GM23338 (cell line): ENCODE measurements around the gene ABCA7. TPM values are rescaled to one million over a fixed set of nuclear protein-coding genes. Genes with fewer than 3 reads are reported as not detected.

Source experiments
- ATAC-seq: fragments of 200-7000 bp; cut with Tn5 transposase; 3 replicates; pipeline ENCODE4 v1.9.1; 2020
- DNase-seq: peaks from one replicate; pipeline ENCODE4 v3.0.0-alpha.2; 2015; ENCODE audit warnings: low spot score
- H2AFZ ChIP-seq: fragments of 200-600 bp; sonication (generic); 2 replicates; pipeline ENCODE4 v1.8.0; 2016; ENCODE audit warnings: antibody characterized with exemption, mild to moderate bottlenecking, moderate library complexity
- H3F3A ChIP-seq: fragments of 200-600 bp; sonication (generic); replicated peaks from 2 replicates; pipeline ENCODE4 v1.8.0; 2017; ENCODE audit warnings: antibody characterized with exemption, mixed run types, low read depth
- H3K27ac ChIP-seq: fragments of 200-600 bp; sonication (generic); 2 replicates; pipeline ENCODE4 v1.6.1; 2016; ENCODE audit warnings: low read depth
- H3K27me3 ChIP-seq: fragments of 200-600 bp; sonication (generic); 2 replicates; pipeline ENCODE4 v1.8.0; 2016; ENCODE audit warnings: mild to moderate bottlenecking, mixed run types, moderate library complexity; ENCODE audit not compliant: insufficient read depth
- H3K36me3 ChIP-seq: fragments of 200-600 bp; sonication (generic); 2 replicates; pipeline ENCODE4 v1.8.0; 2016; ENCODE audit warnings: mild to moderate bottlenecking; ENCODE audit not compliant: insufficient read depth
- H3K4me1 ChIP-seq: fragments of 200-600 bp; sonication (generic); 2 replicates; pipeline ENCODE4 v1.8.0; 2016; ENCODE audit warnings: mild to moderate bottlenecking, moderate library complexity; ENCODE audit not compliant: insufficient read depth
- H3K4me2 ChIP-seq: fragments of 200-600 bp; sonication (generic); 2 replicates; pipeline ENCODE4 v1.7.1; 2017; ENCODE audit warnings: mixed run types
- H3K4me3 ChIP-seq: fragments of 200-600 bp; sonication (generic); 2 replicates; pipeline ENCODE4 v1.6.1; 2016; ENCODE audit warnings: mixed run types
- H3K79me2 ChIP-seq: fragments of 200-600 bp; sonication (generic); replicated peaks from 2 replicates; pipeline ENCODE4 v1.8.0; 2017; ENCODE audit warnings: mild to moderate bottlenecking; ENCODE audit not compliant: insufficient read depth
- H3K9me2 ChIP-seq: fragments of 200-600 bp; sonication (generic); 2 replicates; pipeline ENCODE4 v1.8.0; 2017; ENCODE audit not compliant: insufficient read depth
- H4K20me1 ChIP-seq: fragments of 200-600 bp; sonication (generic); replicated peaks from 2 replicates; pipeline ENCODE4 v1.8.0; 2017; ENCODE audit warnings: mild to moderate bottlenecking; ENCODE audit not compliant: insufficient read depth
- H3K27ac Mint-ChIP-seq: 2 replicates; pipeline ENCODE4 v1.8.0; 2020; ENCODE audit warnings: inconsistent platforms, mild to moderate bottlenecking, moderate library complexity, mixed read lengths
- H3K27me3 Mint-ChIP-seq: 3 replicates; pipeline ENCODE4 v1.8.0; 2022; ENCODE audit warnings: low read depth, mild to moderate bottlenecking, moderate library complexity, mixed read lengths, inconsistent platforms; ENCODE audit not compliant: insufficient read depth, poor library complexity
- H3K36me3 Mint-ChIP-seq: 3 replicates; pipeline ENCODE4 v1.8.0; 2021; ENCODE audit warnings: low read depth, mild to moderate bottlenecking, inconsistent platforms, moderate library complexity, mixed read lengths
- H3K4me1 Mint-ChIP-seq: 3 replicates; pipeline ENCODE4 v1.8.0; 2020; ENCODE audit warnings: mild to moderate bottlenecking, inconsistent platforms, mixed read lengths
- H3K4me3 Mint-ChIP-seq: 3 replicates; pipeline ENCODE4 v1.8.0; 2021; ENCODE audit warnings: moderate library complexity, mild to moderate bottlenecking, inconsistent platforms, mixed read lengths
- H3K9me3 Mint-ChIP-seq: 3 replicates; pipeline ENCODE4 v1.8.0; 2020; ENCODE audit warnings: moderate library complexity, mild to moderate bottlenecking, inconsistent platforms, mixed read lengths
- CREB1 ChIP-seq: fragments of 250-450 bp; sonication (Bioruptor Pico); IDR thresholded peaks from 2 replicates; pipeline ENCODE4 v1.5.0; 2020; ENCODE audit warnings: low read depth, mild to moderate bottlenecking, moderate library complexity
- ETS1 ChIP-seq: IDR thresholded peaks from 2 replicates; pipeline ENCODE4 v1.6.1; 2016; ENCODE audit warnings: antibody characterized with exemption
- EZH2 ChIP-seq: fragments of 200-600 bp; sonication (generic); IDR thresholded peaks from one replicate; pipeline ENCODE4 v1.8.0; 2017; ENCODE audit warnings: antibody characterized with exemption, mild to moderate bottlenecking, low read depth; ENCODE audit not compliant: unreplicated experiment
- EZH2phosphoT487 ChIP-seq: fragments of 200-600 bp; sonication (generic); IDR thresholded peaks from one replicate; pipeline ENCODE4 v1.8.1; 2018; ENCODE audit warnings: antibody characterized with exemption; ENCODE audit not compliant: unreplicated experiment
- NANOG ChIP-seq: IDR thresholded peaks from 2 replicates; pipeline ENCODE4 v1.6.1; 2016; ENCODE audit warnings: antibody characterized with exemption, borderline replicate concordance
- POLR2AphosphoS5 ChIP-seq: IDR thresholded peaks from 2 replicates; pipeline ENCODE4 v1.6.1; 2016; ENCODE audit warnings: antibody characterized with exemption, low read depth
- STAT1 ChIP-seq: IDR thresholded peaks from one replicate; pipeline ENCODE4 v1.6.1; 2016; ENCODE audit warnings: antibody characterized with exemption; ENCODE audit not compliant: unreplicated experiment
- ZNF331 ChIP-seq: fragments of 250-450 bp; sonication (Bioruptor Pico); IDR thresholded peaks from 2 replicates; pipeline ENCODE4 v1.5.0; 2020; ENCODE audit warnings: low read depth, mild to moderate bottlenecking, moderate library complexity
- polyA plus RNA-seq: library from polyadenylated mRNA; unstranded; fragments of >200 nt; fragmentation: Nextera tagmentation; extraction: Ambion mirVana; gene quantifications from 2 replicates; pipeline ENCODE4 v1.2.1, GENCODE V29; 2016
- total RNA-seq: library from RNA; depleted of rRNA; stranded (reverse); fragments of >200 nt; shearing (Covaris generic); gene quantifications from 2 replicates; pipeline ENCODE4 v1.2.3, GENCODE V29; 2014
- TF ChIP-seq, protein P1 (sequence below): IDR thresholded peaks from one replicate; pipeline ENCODE4 v1.6.1; 2018; ENCODE audit warnings: antibody characterized with exemption; ENCODE audit not compliant: unreplicated experiment
- TF ChIP-seq, protein P2 (sequence below): fragments of 250-450 bp; sonication (Bioruptor Pico); IDR thresholded peaks from 2 replicates; pipeline ENCODE4 v1.5.0; 2020; ENCODE audit warnings: mild to moderate bottlenecking, moderate library complexity

The ABCA7 gene
- total and polyA plus RNA-seq, 2 experiments from 2014 or later, result 22.2 to 27.4 TPM

- TF ChIP-seq, protein P1, sequence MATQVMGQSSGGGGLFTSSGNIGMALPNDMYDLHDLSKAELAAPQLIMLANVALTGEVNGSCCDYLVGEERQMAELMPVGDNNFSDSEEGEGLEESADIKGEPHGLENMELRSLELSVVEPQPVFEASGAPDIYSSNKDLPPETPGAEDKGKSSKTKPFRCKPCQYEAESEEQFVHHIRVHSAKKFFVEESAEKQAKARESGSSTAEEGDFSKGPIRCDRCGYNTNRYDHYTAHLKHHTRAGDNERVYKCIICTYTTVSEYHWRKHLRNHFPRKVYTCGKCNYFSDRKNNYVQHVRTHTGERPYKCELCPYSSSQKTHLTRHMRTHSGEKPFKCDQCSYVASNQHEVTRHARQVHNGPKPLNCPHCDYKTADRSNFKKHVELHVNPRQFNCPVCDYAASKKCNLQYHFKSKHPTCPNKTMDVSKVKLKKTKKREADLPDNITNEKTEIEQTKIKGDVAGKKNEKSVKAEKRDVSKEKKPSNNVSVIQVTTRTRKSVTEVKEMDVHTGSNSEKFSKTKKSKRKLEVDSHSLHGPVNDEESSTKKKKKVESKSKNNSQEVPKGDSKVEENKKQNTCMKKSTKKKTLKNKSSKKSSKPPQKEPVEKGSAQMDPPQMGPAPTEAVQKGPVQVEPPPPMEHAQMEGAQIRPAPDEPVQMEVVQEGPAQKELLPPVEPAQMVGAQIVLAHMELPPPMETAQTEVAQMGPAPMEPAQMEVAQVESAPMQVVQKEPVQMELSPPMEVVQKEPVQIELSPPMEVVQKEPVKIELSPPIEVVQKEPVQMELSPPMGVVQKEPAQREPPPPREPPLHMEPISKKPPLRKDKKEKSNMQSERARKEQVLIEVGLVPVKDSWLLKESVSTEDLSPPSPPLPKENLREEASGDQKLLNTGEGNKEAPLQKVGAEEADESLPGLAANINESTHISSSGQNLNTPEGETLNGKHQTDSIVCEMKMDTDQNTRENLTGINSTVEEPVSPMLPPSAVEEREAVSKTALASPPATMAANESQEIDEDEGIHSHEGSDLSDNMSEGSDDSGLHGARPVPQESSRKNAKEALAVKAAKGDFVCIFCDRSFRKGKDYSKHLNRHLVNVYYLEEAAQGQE, result no peak
Observed at GRCh38 chr19:1093811-1094553, 54.1 kb downstream of the ABCA7 start (continued).

DNA sequence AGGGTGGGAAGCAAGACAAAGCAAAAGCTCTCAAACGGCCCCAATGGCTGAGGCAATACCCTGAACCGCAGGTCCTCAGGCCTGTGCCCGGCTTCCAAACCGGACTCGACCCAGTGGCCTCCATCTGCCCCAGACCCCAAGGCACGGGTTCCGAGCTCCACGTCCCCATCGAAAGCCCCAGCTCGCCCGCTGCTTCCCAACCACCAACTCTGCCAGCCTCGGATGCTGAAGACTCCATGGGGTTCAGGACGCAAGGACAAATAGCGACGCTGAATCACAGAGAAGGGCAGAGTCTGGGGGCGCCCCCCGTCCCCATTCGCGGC lies 54.7 kb downstream of the ABCA7 start:
- DNase-seq, result no peak
- no peaks in the 10 kb centered on the region; the same call in 1 of the 2 replicates for H3K4me1 ChIP-seq
- Mint-ChIP-seq H3K27ac (peak overlapping the region; percentile 88), H3K9me3 (no peaks in the 10 kb centered on the region), H3K27me3 (peaks cover 17% of the 10 kb centered on the region), H3K4me3 (peak overlapping the region; percentile 89), H3K4me1 (peaks cover 10% of the 10 kb centered on the region), H3K36me3 (peaks cover 20% of the 10 kb centered on the region)
- H3F3A ChIP-seq, result 0 out of 2 replicates have a peak, but pooled peaks cover 5% of the 10 kb centered on the region
- H3K27ac ChIP-seq, result no peak overlapping the region
- ATAC-seq, result peak; percentile 2; the same call in 2 of the 3 replicates
- no peaks in the 10 kb centered on the region for H3K9me2 ChIP-seq
- H3K4me3 ChIP-seq, result peak overlapping the region; percentile 91
- H3K4me2 ChIP-seq, result peak overlapping the region; percentile 93
- no peak for TF ChIP-seq CREB1 (CRISPR knock-in tag)
- no peak for TF ChIP-seq NANOG
- no peak for TF ChIP-seq POLR2AphosphoS5
- no peak for TF ChIP-seq ZNF331 (CRISPR knock-in tag)
- no peak for TF ChIP-seq EZH2phosphoT487
- TF ChIP-seq EZH2, result no peak
- TF ChIP-seq, protein P1, result no peak
- no peak for TF ChIP-seq STAT1
- TF ChIP-seq, protein P2, sequence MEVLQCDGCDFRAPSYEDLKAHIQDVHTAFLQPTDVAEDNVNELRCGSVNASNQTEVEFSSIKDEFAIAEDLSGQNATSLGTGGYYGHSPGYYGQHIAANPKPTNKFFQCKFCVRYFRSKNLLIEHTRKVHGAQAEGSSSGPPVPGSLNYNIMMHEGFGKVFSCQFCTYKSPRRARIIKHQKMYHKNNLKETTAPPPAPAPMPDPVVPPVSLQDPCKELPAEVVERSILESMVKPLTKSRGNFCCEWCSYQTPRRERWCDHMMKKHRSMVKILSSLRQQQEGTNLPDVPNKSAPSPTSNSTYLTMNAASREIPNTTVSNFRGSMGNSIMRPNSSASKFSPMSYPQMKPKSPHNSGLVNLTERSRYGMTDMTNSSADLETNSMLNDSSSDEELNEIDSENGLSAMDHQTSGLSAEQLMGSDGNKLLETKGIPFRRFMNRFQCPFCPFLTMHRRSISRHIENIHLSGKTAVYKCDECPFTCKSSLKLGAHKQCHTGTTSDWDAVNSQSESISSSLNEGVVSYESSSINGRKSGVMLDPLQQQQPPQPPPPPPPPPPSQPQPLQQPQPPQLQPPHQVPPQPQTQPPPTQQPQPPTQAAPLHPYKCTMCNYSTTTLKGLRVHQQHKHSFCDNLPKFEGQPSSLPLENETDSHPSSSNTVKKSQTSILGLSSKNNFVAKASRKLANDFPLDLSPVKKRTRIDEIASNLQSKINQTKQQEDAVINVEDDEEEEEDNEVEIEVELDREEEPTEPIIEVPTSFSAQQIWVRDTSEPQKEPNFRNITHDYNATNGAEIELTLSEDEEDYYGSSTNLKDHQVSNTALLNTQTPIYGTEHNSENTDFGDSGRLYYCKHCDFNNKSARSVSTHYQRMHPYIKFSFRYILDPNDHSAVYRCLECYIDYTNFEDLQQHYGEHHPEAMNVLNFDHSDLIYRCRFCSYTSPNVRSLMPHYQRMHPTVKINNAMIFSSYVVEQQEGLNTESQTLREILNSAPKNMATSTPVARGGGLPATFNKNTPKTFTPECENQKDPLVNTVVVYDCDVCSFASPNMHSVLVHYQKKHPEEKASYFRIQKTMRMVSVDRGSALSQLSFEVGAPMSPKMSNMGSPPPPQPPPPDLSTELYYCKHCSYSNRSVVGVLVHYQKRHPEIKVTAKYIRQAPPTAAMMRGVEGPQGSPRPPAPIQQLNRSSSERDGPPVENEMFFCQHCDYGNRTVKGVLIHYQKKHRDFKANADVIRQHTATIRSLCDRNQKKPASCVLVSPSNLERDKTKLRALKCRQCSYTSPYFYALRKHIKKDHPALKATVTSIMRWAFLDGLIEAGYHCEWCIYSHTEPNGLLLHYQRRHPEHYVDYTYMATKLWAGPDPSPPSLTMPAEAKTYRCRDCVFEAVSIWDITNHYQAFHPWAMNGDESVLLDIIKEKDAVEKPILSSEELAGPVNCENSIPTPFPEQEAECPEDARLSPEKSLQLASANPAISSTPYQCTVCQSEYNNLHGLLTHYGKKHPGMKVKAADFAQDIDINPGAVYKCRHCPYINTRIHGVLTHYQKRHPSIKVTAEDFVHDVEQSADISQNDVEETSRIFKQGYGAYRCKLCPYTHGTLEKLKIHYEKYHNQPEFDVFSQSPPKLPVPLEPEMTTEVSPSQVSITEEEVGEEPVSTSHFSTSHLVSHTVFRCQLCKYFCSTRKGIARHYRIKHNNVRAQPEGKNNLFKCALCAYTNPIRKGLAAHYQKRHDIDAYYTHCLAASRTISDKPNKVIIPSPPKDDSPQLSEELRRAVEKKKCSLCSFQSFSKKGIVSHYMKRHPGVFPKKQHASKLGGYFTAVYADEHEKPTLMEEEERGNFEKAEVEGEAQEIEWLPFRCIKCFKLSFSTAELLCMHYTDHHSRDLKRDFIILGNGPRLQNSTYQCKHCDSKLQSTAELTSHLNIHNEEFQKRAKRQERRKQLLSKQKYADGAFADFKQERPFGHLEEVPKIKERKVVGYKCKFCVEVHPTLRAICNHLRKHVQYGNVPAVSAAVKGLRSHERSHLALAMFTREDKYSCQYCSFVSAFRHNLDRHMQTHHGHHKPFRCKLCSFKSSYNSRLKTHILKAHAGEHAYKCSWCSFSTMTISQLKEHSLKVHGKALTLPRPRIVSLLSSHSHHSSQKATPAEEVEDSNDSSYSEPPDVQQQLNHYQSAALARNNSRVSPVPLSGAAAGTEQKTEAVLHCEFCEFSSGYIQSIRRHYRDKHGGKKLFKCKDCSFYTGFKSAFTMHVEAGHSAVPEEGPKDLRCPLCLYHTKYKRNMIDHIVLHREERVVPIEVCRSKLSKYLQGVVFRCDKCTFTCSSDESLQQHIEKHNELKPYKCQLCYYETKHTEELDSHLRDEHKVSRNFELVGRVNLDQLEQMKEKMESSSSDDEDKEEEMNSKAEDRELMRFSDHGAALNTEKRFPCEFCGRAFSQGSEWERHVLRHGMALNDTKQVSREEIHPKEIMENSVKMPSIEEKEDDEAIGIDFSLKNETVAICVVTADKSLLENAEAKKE (CRISPR knock-in tag), result no peak
- TF ChIP-seq ETS1, result no peak
- H3K79me2 ChIP-seq, result peaks cover 23% of the 10 kb centered on the region
- H3K36me3 ChIP-seq, result 0 out of 2 replicates have a peak, but pooled peaks cover 9% of the 10 kb centered on the region
- no peak overlapping the region for H2AFZ ChIP-seq
- peaks cover 17% of the 10 kb centered on the region for H4K20me1 ChIP-seq
- no peaks in the 10 kb centered on the region for H3K27me3 ChIP-seq
